HG02759 (cell line): Measurements from ENCODE around the gene HECW1.

ENCODE experiments used
- ATAC-seq: cut with Tn5 transposase; IDR thresholded peaks from one replicate; pipeline ENCODE4 v1.9.1; 2021; ENCODE audit warnings: mild to moderate bottlenecking, moderate library complexity; ENCODE audit not compliant: unreplicated experiment

Gene HECW1

DNA sequence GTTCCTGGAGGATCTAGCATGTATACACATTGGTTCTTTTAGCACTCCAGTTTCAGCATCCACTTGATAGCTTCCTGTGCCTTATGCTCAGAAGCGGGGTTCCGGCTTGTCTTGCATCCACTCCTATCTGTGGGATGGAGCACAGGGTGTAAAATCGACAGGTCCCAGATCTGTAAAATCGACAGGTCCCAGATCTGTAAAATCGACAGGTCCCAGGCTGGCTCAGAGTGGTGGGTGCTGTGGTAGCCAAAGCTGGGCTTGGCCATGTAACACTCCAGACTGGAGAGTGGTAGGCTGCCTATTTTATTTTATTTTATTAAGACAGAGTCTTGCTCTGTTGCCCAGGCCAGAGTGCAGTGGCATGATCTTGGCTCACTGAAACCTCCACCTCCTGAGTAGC, 30.3 kb downstream of the HECW1 start:
- ATAC-seq = no peak

DNA sequence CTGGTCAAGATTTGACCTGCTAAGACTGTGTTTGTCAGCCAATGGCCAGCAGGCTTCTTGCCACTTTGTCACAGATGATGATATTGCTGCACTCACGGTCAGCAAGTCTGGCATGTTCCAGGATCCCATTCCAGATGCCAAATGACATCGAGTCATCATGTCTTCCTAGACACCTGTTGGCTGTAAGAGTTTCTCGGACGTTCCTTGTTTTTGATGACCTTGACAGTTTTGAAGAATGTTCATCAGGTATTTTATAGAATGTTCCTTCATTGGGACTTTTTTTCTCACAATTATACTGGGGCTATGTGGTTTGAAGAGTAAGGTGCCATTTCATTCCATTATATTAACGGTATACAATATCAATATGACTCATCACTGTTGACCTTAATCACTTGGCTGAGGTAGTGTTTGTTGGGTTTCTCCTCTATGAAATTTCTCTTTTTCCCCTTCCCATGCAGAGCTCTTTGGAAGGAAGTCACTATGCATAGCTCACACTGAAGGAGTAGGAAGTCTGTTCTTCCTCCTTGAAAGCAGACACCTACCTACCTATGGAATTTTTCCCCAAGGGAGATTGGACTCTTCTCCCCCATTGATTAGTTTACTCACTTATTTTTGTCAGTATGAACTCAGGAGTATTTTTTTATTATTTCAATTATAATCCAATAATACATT, 31.6 kb downstream of the HECW1 start:
- no peak for ATAC-seq

DNA sequence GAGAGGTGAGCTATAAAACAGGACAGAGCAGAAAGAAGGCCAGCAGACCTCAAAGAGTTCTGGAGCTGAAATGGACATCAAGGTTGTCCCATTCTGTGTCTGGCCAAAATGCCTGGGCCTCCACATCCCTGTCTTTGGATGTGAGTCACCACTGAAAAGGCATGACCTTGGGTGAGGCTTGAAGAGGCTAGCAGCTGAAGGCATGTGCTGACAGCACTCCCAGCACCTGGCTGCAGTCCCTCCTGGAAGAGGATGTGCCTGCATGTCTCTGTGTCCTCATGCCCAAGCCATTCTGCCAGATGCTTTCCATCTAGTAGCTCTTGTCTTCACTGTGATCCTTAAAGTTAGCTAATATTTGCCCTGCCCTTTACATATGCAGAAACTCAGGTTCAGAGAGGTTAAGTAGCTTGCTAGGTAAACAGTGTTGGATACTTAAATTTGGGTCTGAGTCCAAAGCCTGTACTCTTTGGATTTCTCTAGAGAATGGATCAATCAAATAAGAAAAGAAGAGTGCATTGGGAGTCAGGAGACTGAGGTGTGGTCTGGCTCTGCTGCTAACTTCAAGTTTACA, 35.8 kb downstream of the HECW1 start:
- no peak for ATAC-seq

- ATAC-seq = no peak
Observed at GRCh38 chr7:43151076-43151475, 38.6 kb downstream of the HECW1 start.

- no peak for ATAC-seq
Observed at GRCh38 chr7:43152696-43153095, 40.2 kb downstream of the HECW1 start.

DNA sequence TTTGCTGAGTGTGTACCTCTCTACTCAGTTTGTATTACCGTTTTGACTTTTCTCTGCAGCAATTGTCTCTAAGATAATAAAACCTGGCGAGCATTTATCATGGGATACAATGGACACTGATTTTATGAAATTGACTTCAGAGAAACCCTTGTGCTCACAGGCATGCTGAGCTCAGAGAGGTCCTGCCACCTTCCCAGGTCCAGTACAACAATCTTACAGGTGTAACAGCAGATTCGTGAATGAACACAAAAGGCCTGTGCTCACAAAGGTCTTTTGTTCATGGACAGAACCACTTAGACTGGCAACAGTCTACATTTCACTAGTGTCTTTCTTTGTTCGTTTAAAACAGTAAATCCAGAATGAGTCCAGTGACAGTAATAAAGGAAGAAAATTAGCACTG, 43.2 kb downstream of the HECW1 start:
- ATAC-seq = no peak

DNA sequence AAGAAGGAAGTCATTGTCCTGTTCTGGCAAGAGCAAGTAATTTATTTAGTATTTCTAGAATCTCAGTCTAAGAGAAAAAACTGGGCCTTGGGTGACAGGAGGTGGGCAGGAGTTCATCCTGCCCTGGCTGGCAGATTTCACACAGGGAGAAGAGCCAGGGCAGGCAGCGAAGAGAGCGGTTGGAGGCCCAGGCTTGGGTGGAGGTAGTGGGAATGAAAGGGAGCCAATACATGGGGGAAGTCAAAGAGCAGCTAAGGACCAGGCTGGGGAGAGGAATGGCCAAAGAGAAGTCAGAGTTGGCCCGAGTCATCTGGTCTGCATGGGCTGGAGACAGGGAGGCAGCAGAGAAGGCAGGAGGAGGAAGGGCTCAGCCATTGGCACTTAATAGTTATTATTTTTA, 51.4 kb downstream of the HECW1 start:
- ATAC-seq = no peak

DNA sequence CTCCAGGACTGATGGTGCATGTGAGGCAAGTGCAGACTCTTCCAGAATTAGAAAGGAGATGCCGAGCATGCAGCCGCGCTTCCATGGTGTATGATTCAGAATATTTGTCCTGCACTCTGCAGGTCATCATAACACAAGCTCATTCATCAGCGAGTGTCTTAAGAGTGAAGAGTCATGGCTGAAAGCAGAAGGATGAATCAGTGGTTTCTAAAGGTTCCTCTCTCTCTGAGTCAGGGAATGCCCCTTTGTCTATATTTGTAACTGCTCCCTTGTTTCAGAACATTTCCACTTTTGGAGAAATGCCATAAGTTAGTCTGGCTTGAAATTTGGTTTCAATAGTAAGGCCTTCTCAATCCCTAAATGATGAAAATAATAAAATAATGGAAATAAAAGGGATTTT, 52.3 kb downstream of the HECW1 start:
- ATAC-seq = peak; percentile 93

- ATAC-seq = no peak
Observed at GRCh38 chr7:43166686-43167085, 54.2 kb downstream of the HECW1 start.

- ATAC-seq = no peak
Observed at GRCh38 chr7:43169076-43169475, 56.6 kb downstream of the HECW1 start.

- no peak for ATAC-seq
Observed at GRCh38 chr7:43170571-43170970, 58.1 kb downstream of the HECW1 start.

- ATAC-seq = no peak
Observed at GRCh38 chr7:43175570-43176200, 63.2 kb downstream of the HECW1 start.

GRCh38 chr7:43179393-43179792, 66.9 kb downstream of the HECW1 start:
- ATAC-seq = no peak

GRCh38 chr7:43192806-43193460, 80.5 kb downstream of the HECW1 start:
- no peak for ATAC-seq

DNA sequence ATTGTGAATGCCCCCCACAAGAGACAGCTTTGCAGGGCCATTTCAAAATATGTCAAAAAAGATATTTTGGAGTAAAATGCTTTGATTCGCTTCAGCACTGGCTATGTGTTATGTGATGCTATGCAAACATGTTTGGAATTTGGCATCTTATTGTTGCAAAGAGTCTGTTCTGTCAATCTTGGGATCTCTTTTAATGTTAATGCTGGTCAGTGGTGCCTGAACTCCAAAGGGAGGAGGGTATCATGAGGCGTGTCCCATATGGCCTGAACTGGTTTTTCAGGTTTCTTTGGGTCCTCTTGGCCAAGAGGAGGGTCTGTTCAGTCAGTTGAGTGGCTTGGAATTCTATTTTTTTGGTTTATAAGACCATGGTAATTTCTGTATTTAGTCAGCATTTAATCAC, 81.4 kb downstream of the HECW1 start:
- ATAC-seq = no peak

GRCh38 chr7:43195256-43195655, 82.8 kb downstream of the HECW1 start:
- no peak for ATAC-seq

- ATAC-seq = no peak
Observed at GRCh38 chr7:43195768-43196167, 83.3 kb downstream of the HECW1 start.

- no peak for ATAC-seq
Observed at GRCh38 chr7:43196379-43196778, 83.9 kb downstream of the HECW1 start.

GRCh38 chr7:43198016-43198415, 85.6 kb downstream of the HECW1 start:
- no peak for ATAC-seq

DNA sequence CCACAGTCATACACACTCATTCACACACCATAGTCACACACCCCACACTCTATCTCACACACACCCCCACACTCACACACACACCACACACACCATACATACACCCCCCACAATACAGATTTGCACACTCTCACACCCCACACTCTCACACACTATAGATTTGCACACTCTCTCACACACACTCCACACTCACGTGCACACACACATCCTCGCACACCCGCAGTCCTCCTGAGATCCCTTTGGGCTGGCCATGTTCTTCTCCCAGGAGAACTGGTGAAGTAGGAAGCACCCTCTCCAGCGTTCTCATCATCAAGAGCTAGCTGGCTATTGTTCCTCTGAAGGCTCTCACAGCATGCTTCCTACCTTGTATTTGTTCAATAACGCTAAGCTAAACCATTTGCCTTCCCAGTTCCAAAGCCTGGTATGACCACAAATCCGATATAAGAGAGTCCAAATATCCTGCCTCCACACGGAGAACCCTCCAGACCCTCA, 86.2 kb downstream of the HECW1 start:
- no peak for ATAC-seq

DNA sequence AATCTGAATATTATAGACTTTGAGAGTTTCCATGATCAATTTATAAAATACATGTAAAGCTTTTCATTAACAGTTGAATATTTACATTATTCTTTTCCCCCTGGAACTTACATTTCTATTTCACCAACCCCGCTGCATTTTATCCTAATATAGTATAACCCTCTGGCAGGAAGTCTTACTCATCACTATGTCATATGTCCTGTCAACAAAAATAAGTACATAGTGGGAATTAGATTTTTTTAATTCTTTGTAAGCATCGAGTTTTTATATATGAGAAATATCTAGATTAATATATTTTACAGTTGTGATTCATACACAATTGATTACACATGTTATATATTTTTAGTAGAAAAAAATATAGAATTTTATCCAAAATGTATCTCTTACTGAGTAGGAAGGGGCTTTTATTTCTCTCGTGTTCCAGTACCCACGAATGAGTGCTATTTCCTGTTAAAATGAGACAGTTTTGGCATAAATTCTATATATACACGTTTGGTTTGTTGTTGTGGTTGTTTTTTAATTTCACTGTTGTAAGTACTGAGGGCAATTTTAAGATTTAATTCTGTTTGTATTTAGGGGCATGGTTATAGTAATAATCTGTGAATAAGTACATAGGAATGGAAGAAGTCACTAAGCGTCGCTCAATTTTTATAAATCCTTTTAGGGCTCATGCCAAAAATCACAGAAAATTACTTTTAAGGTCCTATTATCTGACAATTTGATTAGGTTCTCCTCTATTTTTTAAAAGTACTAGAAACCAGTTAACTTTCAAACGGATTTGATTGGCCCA, 87.1 kb downstream of the HECW1 start:
- no peak for ATAC-seq
